Measurements from ENCODE around the gene UQCRQ.
"Not testable (repeated sequence)": the region's sequence is repeated elsewhere in the genome, so short reads cannot be mapped to it uniquely, and the experiment has no call there.

Gene UQCRQ

GRCh38 chr5:132840313-132840712 is 26.1 kb upstream of the UQCRQ start:
- in situ Hi-C loops (cut with MboI; ENCODE audit: low sequenced_read_pairs), result no loop called here
- Histone ChIP-seq H3K36me3 (replicated peaks) (no peaks in the 10 kb centered on the region), H3K4me1 (no peaks in the 10 kb centered on the region), H3K4me3 (no peak overlapping the region), H3K27me3 (ENCODE audit: low read depth) (no peaks in the 10 kb centered on the region), H3K9me3 (no peaks in the 10 kb centered on the region; the same call in 1 of the 2 replicates)
- DNase-seq (ENCODE audit: low spot score in 2 of 2), result no peak

- no peaks in the 10 kb centered on the region for H3K36me3 ChIP-seq (replicated peaks)
- H3K9me3 ChIP-seq, result no peaks in the 10 kb centered on the region; the same call in 1 of the 2 replicates
- DNase-seq (ENCODE audit: low spot score in 2 of 2), result no peak
- in situ Hi-C loops (cut with MboI; ENCODE audit: low sequenced_read_pairs), result no loop called here
- no peaks in the 10 kb centered on the region for H3K4me1 ChIP-seq
- no peaks in the 10 kb centered on the region for H3K27me3 ChIP-seq (ENCODE audit: low read depth)
- H3K4me3 ChIP-seq, result no peak overlapping the region
Measured at GRCh38 chr5:132840896-132841295, 25.5 kb upstream of the UQCRQ start.

- H3K4me1 ChIP-seq, result no peaks in the 10 kb centered on the region
- in situ Hi-C loops (cut with MboI; ENCODE audit: low sequenced_read_pairs), result no loop called here
- H3K27me3 ChIP-seq (ENCODE audit: low read depth), result no peaks in the 10 kb centered on the region
- H3K4me3 ChIP-seq, result no peak overlapping the region
- no peak for DNase-seq (ENCODE audit: low spot score in 2 of 2)
- H3K9me3 ChIP-seq, result no peaks in the 10 kb centered on the region; the same call in 1 of the 2 replicates
- no peaks in the 10 kb centered on the region for H3K36me3 ChIP-seq (replicated peaks)
Measured at GRCh38 chr5:132841305-132841704, 25.1 kb upstream of the UQCRQ start.

GRCh38 chr5:132848270-132848669 is 18.2 kb upstream of the UQCRQ start:
- DNase-seq (ENCODE audit: low spot score in 2 of 2), result no peak
- H3K4me3 ChIP-seq, result no peak overlapping the region
- in situ Hi-C loops (cut with MboI; ENCODE audit: low sequenced_read_pairs), result no loop called here
- H3K9me3 ChIP-seq, result no peaks in the 10 kb centered on the region
- no peaks in the 10 kb centered on the region for H3K27me3 ChIP-seq (ENCODE audit: low read depth)
- peaks cover 16% of the 10 kb centered on the region for H3K4me1 ChIP-seq
- H3K36me3 ChIP-seq (replicated peaks), result no peaks in the 10 kb centered on the region

GRCh38 chr5:132849347-132849746 is 17.1 kb upstream of the UQCRQ start:
- H3K36me3 ChIP-seq (replicated peaks), result no peaks in the 10 kb centered on the region

GRCh38 chr5:132850066-132850465 is 16.4 kb upstream of the UQCRQ start:
- H3K4me3 ChIP-seq, result no peak overlapping the region
- no peaks in the 10 kb centered on the region for H3K9me3 ChIP-seq
- H3K36me3 ChIP-seq (replicated peaks), result no peaks in the 10 kb centered on the region
- DNase-seq (ENCODE audit: low spot score in 2 of 2), result no peak
- H3K4me1 ChIP-seq, result peaks cover 19% of the 10 kb centered on the region
- in situ Hi-C loops (cut with MboI; ENCODE audit: low sequenced_read_pairs), result no loop called here
- H3K27me3 ChIP-seq (ENCODE audit: low read depth), result no peaks in the 10 kb centered on the region

More at GRCh38 chr5:132849347-132849746, 17.1 kb upstream of the UQCRQ start:
- Histone ChIP-seq H3K4me1 (peaks cover 17% of the 10 kb centered on the region), H3K4me3 (no peak overlapping the region), H3K27me3 (ENCODE audit: low read depth) (no peaks in the 10 kb centered on the region), H3K9me3 (no peaks in the 10 kb centered on the region)
- DNase-seq (ENCODE audit: low spot score in 2 of 2), result peak in 1 of 2 experiments; percentile 72
- in situ Hi-C loops (cut with MboI; ENCODE audit: low sequenced_read_pairs), result no loop called here

GRCh38 chr5:132853323-132853722 is 13.1 kb upstream of the UQCRQ start:
- H3K27me3 ChIP-seq (ENCODE audit: low read depth), result no peaks in the 10 kb centered on the region
- peaks cover 19% of the 10 kb centered on the region for H3K4me1 ChIP-seq
- no peak overlapping the region for H3K4me3 ChIP-seq
- no peaks in the 10 kb centered on the region for H3K9me3 ChIP-seq
- no peaks in the 10 kb centered on the region for H3K36me3 ChIP-seq (replicated peaks)
- in situ Hi-C loops (cut with MboI; ENCODE audit: low sequenced_read_pairs), result no loop called here
- no peak for DNase-seq (ENCODE audit: low spot score in 2 of 2)

GRCh38 chr5:132853790-132854189 is 12.7 kb upstream of the UQCRQ start:
- DNase-seq (ENCODE audit: low spot score in 2 of 2), result no peak
- Histone ChIP-seq H3K4me3 (no peak overlapping the region), H3K9me3 (no peaks in the 10 kb centered on the region), H3K36me3 (replicated peaks) (no peaks in the 10 kb centered on the region), H3K27me3 (ENCODE audit: low read depth) (no peaks in the 10 kb centered on the region), H3K4me1 (peaks cover 16% of the 10 kb centered on the region)
- in situ Hi-C loops (cut with MboI; ENCODE audit: low sequenced_read_pairs), result no loop called here

- peak in 1 of 2 experiments; percentile 17 for DNase-seq (ENCODE audit: low spot score in 2 of 2)
- H3K27me3 ChIP-seq (ENCODE audit: low read depth), result no peaks in the 10 kb centered on the region
- no peaks in the 10 kb centered on the region for H3K36me3 ChIP-seq (replicated peaks)
- H3K9me3 ChIP-seq, result no peaks in the 10 kb centered on the region
- H3K4me1 ChIP-seq, result peaks cover 11% of the 10 kb centered on the region
- no peak overlapping the region for H3K4me3 ChIP-seq
- in situ Hi-C loops (cut with MboI; ENCODE audit: low sequenced_read_pairs), result no loop called here
Measured at GRCh38 chr5:132854301-132854700, 12.1 kb upstream of the UQCRQ start.

- in situ Hi-C loops (cut with MboI; ENCODE audit: low sequenced_read_pairs); H3K4me3 ChIP-seq; H3K4me1 ChIP-seq; DNase-seq (ENCODE audit: low spot score in 2 of 2); H3K9me3 ChIP-seq; H3K27me3 ChIP-seq (ENCODE audit: low read depth); H3K36me3 ChIP-seq (replicated peaks): not testable (repeated sequence)
Measured at GRCh38 chr5:132854992-132855391, 11.4 kb upstream of the UQCRQ start.

GRCh38 chr5:132856011-132856410 is 10.4 kb upstream of the UQCRQ start:
- in situ Hi-C loops (cut with MboI; ENCODE audit: low sequenced_read_pairs), result no loop called here
- H3K27me3 ChIP-seq (ENCODE audit: low read depth), result peaks cover 6% of the 10 kb centered on the region; the same call in 1 of the 2 replicates
- H3K4me3 ChIP-seq, result no peak overlapping the region
- no peaks in the 10 kb centered on the region for H3K9me3 ChIP-seq
- no peak for DNase-seq (ENCODE audit: low spot score in 2 of 2)
- peaks cover 4% of the 10 kb centered on the region; the same call in 1 of the 2 replicates for H3K4me1 ChIP-seq
- H3K36me3 ChIP-seq (replicated peaks), result no peaks in the 10 kb centered on the region

- Histone ChIP-seq H3K4me1 (no peaks in the 10 kb centered on the region), H3K27me3 (ENCODE audit: low read depth) (peaks cover 6% of the 10 kb centered on the region; the same call in 1 of the 2 replicates), H3K36me3 (replicated peaks) (no peaks in the 10 kb centered on the region), H3K9me3 (no peaks in the 10 kb centered on the region), H3K4me3 (no peak overlapping the region)
- in situ Hi-C loops (cut with MboI; ENCODE audit: low sequenced_read_pairs), result no loop called here
- DNase-seq (ENCODE audit: low spot score in 2 of 2), result no peak
Measured at GRCh38 chr5:132859889-132860437, 6.5 kb upstream of the UQCRQ start.

GRCh38 chr5:132860742-132861141 is 5.7 kb upstream of the UQCRQ start:
- in situ Hi-C loops (cut with MboI; ENCODE audit: low sequenced_read_pairs), result no loop called here
- no peaks in the 10 kb centered on the region for H3K36me3 ChIP-seq (replicated peaks)

GRCh38 chr5:132865668-132866341 is 637 bp upstream of the UQCRQ start:
- H3K4me1 ChIP-seq, result peaks cover 11% of the 10 kb centered on the region
- peak overlapping the region; percentile 98 for H3K4me3 ChIP-seq
- no peaks in the 10 kb centered on the region for H3K27me3 ChIP-seq (ENCODE audit: low read depth)
- H3K36me3 ChIP-seq (replicated peaks), result peaks cover 36% of the 10 kb centered on the region
- H3K9me3 ChIP-seq, result no peaks in the 10 kb centered on the region
- in situ Hi-C loops (cut with MboI; ENCODE audit: low sequenced_read_pairs), result no loop called here
- no peak for DNase-seq (ENCODE audit: low spot score in 2 of 2)

More at GRCh38 chr5:132860742-132861141, 5.7 kb upstream of the UQCRQ start:
- Histone ChIP-seq H3K4me3 (no peak overlapping the region), H3K4me1 (peaks cover 1% of the 10 kb centered on the region), H3K27me3 (ENCODE audit: low read depth) (peaks cover 6% of the 10 kb centered on the region; the same call in 1 of the 2 replicates), H3K9me3 (no peaks in the 10 kb centered on the region)
- no peak for DNase-seq (ENCODE audit: low spot score in 2 of 2)

Measured in HAP-1 (cell line).